HEK293T (cell line): ENCODE data around the gene ASAP3.

Experiments
- ARNT ChIP-seq: fragments of 450-650 bp; IDR thresholded peaks from 2 replicates; pipeline ENCODE4 v1.6.1; 2017; ENCODE audit warnings: mild to moderate bottlenecking
- BHLHE40 ChIP-seq: fragments of 450-650 bp; IDR thresholded peaks from 2 replicates; pipeline ENCODE4 v1.6.1; 2016; ENCODE audit warnings: mild to moderate bottlenecking, moderate library complexity, borderline replicate concordance
- ELF4 ChIP-seq: fragments of 450-650 bp; IDR thresholded peaks from 2 replicates; pipeline ENCODE4 v1.6.1; 2017; ENCODE audit warnings: antibody characterized with exemption
- FOXA1 ChIP-seq: fragments of 450-650 bp; IDR thresholded peaks from 2 replicates; pipeline ENCODE4 v1.6.1; 2016; ENCODE audit warnings: mild to moderate bottlenecking
- FOXK2 ChIP-seq: fragments of 450-650 bp; IDR thresholded peaks from 2 replicates; pipeline ENCODE4 v1.6.1; 2016; ENCODE audit warnings: mild to moderate bottlenecking
- FOXM1 ChIP-seq: fragments of 450-650 bp; IDR thresholded peaks from 2 replicates; pipeline ENCODE4 v1.6.1; 2017; ENCODE audit warnings: mild to moderate bottlenecking, borderline replicate concordance
- HDGF ChIP-seq: fragments of 450-650 bp; IDR thresholded peaks from 2 replicates; pipeline ENCODE4 v1.6.1; 2017; ENCODE audit warnings: antibody characterized with exemption, borderline replicate concordance
- L3MBTL2 ChIP-seq: fragments of 450-650 bp; conservative IDR thresholded peaks from 2 replicates; pipeline ENCODE4 v1.6.1; 2016; ENCODE audit warnings: mild to moderate bottlenecking
- LEF1 ChIP-seq: fragments of 450-650 bp; IDR thresholded peaks from 2 replicates; pipeline ENCODE4 v1.6.1; 2017; ENCODE audit warnings: mild to moderate bottlenecking, borderline replicate concordance
- PKNOX1 ChIP-seq: fragments of 450-650 bp; IDR thresholded peaks from 2 replicates; pipeline ENCODE4 v1.6.1; 2016
- SP1 ChIP-seq: fragments of 450-650 bp; IDR thresholded peaks from 2 replicates; pipeline ENCODE4 v1.6.1; 2017
- SUZ12 ChIP-seq: fragments of 450-650 bp; IDR thresholded peaks from 2 replicates; pipeline ENCODE4 v1.6.1; 2016; ENCODE audit warnings: mild to moderate bottlenecking
- TARDBP ChIP-seq: fragments of 450-650 bp; IDR thresholded peaks from 2 replicates; pipeline ENCODE4 v1.6.1; 2016

GRCh38 chr1:23417570-23417969 is 66.4 kb downstream of the ASAP3 start:
- TF ChIP-seq SUZ12 = no peak
- no peak for TF ChIP-seq L3MBTL2
- no peak for TF ChIP-seq HDGF
- TF ChIP-seq FOXM1 = no peak
- no peak for TF ChIP-seq ELF4
- TF ChIP-seq FOXK2 = no peak
- no peak for TF ChIP-seq SP1
- TF ChIP-seq TARDBP = no peak
- TF ChIP-seq LEF1 = no peak
- TF ChIP-seq ARNT = no peak
- no peak for TF ChIP-seq BHLHE40
- no peak for TF ChIP-seq PKNOX1
- no peak for TF ChIP-seq FOXA1
